K562 (cell line): ENCODE results near the gene AIG1.

ENCODE experiments used
- ATF3 ChIP-seq, 2 experiments: fragments of 450-650 bp in 1 of 2; sonication (generic) in 1 of 2; formaldehyde crosslinking in 1 of 2; IDR thresholded peaks in 1 of 2; conservative IDR thresholded peaks in 1 of 2; 2 replicates each; pipeline versions ENCODE4 v1.6.1 to v1.8.1; 2016 to 2023; ENCODE audit warnings: mild to moderate bottlenecking in 2 of 2, moderate library complexity in 2 of 2, inconsistent platforms in 1 of 2, missing genetic modification reagents in 1 of 2
- CHCHD3 ChIP-seq: fragments of 250-450 bp; sonication (Bioruptor Pico); IDR thresholded peaks from 2 replicates; pipeline ENCODE4 v2.1.2; 2022; ENCODE audit warnings: mild to moderate bottlenecking
- CTCF ChIP-seq, 3 experiments: IDR thresholded peaks in 2 of 3; conservative IDR thresholded peaks in 1 of 3; 2 replicates each; pipeline ENCODE4 v1.5.1; 2011 to 2012; ENCODE audit warnings: low read length in 3 of 3, mild to moderate bottlenecking in 3 of 3, control low read depth in 2 of 3, improper control_type of control experiment in 1 of 3, inconsistent platforms in 1 of 3, low read depth in 1 of 3, mixed read lengths in 1 of 3, moderate library complexity in 1 of 3; ENCODE audit not compliant: insufficient read depth in 2 of 3
- HCFC1 ChIP-seq: IDR thresholded peaks from 2 replicates; pipeline ENCODE4 v1.6.1; 2012; ENCODE audit warnings: low read depth, low read length, improper control_type of control experiment
- KAT7 ChIP-seq: sonication (generic); formaldehyde crosslinking; IDR thresholded peaks from 2 replicates; pipeline ENCODE4 v1.8.0; 2022; ENCODE audit warnings: missing genetic modification reagents, mild to moderate bottlenecking, borderline replicate concordance
- MLX ChIP-seq, 2 experiments: fragments of 450-650 bp in 1 of 2; sonication (generic) in 1 of 2; formaldehyde crosslinking; conservative IDR thresholded peaks; 2 replicates each; pipeline versions ENCODE4 v1.4.0 to v1.8.1; 2020 to 2022; ENCODE audit warnings: mild to moderate bottlenecking in 1 of 2, missing genetic modification reagents in 1 of 2
- POLR2AphosphoS2 ChIP-seq: IDR thresholded peaks from 2 replicates; pipeline ENCODE4 v1.6.1; 2012; ENCODE audit warnings: low read length, improper control_type of control experiment
- TCF15 ChIP-seq: fragments of 250-450 bp; sonication (Bioruptor Pico); IDR thresholded peaks from 2 replicates; pipeline ENCODE4 v1.8.0; 2022; ENCODE audit warnings: moderate library complexity, mild to moderate bottlenecking, inconsistent platforms
- UBTF ChIP-seq, 2 experiments: IDR thresholded peaks; 2 replicates each; pipeline ENCODE4 v1.6.1; 2012; ENCODE audit warnings: improper control_type of control experiment in 2 of 2, low read depth in 2 of 2, low read length in 2 of 2, borderline replicate concordance in 1 of 2
- ZNF274 ChIP-seq: IDR thresholded peaks from 2 replicates; pipeline ENCODE4 v1.6.1; 2011; ENCODE audit warnings: low read depth, mild to moderate bottlenecking, low read length, moderate library complexity, borderline replicate concordance

- TF ChIP-seq HCFC1 (no peak), MLX (CRISPR knock-in tag; conservative IDR thresholded peaks at IDR 0.05) (no peak), POLR2AphosphoS2 (no peak), KAT7 (CRISPR knock-in tag) (no peak), ZNF274 (no peak), CTCF (IDR thresholded peaks at IDR 0.05 in 2 of 3, conservative IDR thresholded peaks at IDR 0.05 in 1 of 3; ENCODE audit: insufficient read depth in 2 of 3, low read depth in 1 of 3, low read length in 3 of 3) (no peak), CHCHD3 (CRISPR knock-in tag) (no peak), UBTF (IDR thresholded peaks at IDR 0.05; ENCODE audit: borderline replicate concordance in 1 of 2, low read depth in 2 of 2, low read length in 2 of 2) (no peak), ATF3 (IDR thresholded peaks at IDR 0.05) (no peak), ATF3 (CRISPR knock-in tag; conservative IDR thresholded peaks at IDR 0.05) (no peak), TCF15 (CRISPR knock-in tag) (no peak)
Measured at GRCh38 chr6:143325379-143326140, 264.9 kb downstream of the AIG1 start.
